ENCODE data around the gene PRR23E. TPM values are rescaled to one million over a fixed set of nuclear protein-coding genes. Genes with fewer than 3 reads are reported as not detected.

PRR23E gene
- total RNA-seq, 1 experiment from 2014 or later = not detected

DNA sequence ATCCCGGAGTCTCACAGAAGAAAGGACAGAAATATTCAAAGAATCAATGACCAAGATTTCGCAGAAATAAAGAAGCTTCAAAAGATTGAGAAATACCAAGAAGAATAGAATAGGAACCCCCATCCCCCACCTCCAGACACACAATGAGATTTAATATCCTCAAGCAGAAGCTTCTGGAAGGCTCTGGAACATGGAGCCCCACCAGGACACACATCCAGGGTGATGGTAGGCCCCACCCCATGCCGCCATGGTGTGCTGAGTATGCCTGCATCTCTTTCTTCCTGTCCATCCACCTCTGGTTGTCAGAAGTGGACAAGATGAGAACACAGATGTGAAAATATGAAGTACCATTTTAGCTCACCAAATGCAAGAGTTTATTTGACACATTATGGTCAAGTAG is 19.3 kb downstream of the PRR23E start:
- H4K20me1 ChIP-seq (ENCODE audit: insufficient read depth, low read depth, low read length) = no peaks in the 10 kb centered on the region
- no peaks in the 10 kb centered on the region for H3K36me3 ChIP-seq (ENCODE audit: insufficient read depth, low read length)
- no peak overlapping the region for H3K4me2 ChIP-seq (ENCODE audit: low read depth, low read length, poor library complexity, severe bottlenecking)
- no peak for DNase-seq
- no peak overlapping the region for H3K4me3 ChIP-seq (ENCODE audit: low read length)
- no peak overlapping the region for H3K9ac ChIP-seq (ENCODE audit: low read length)
- no peaks in the 10 kb centered on the region for H3K9me3 ChIP-seq (ENCODE audit: low read length)
- H3K79me2 ChIP-seq (ENCODE audit: low read length) = no peaks in the 10 kb centered on the region
- H2AFZ ChIP-seq (ENCODE audit: low read length) = no peak overlapping the region
- no peak overlapping the region for H3K27ac ChIP-seq (ENCODE audit: low read length)
- H3K9me2 ChIP-seq (replicated peaks; ENCODE audit: insufficient read depth, low read length) = no peaks in the 10 kb centered on the region
- 0 out of 2 replicates have a peak, but pooled peaks cover 3% of the 10 kb centered on the region for H3K4me1 ChIP-seq (ENCODE audit: low read length)
- no peaks in the 10 kb centered on the region for H3K27me3 ChIP-seq (ENCODE audit: low read length)

DNA sequence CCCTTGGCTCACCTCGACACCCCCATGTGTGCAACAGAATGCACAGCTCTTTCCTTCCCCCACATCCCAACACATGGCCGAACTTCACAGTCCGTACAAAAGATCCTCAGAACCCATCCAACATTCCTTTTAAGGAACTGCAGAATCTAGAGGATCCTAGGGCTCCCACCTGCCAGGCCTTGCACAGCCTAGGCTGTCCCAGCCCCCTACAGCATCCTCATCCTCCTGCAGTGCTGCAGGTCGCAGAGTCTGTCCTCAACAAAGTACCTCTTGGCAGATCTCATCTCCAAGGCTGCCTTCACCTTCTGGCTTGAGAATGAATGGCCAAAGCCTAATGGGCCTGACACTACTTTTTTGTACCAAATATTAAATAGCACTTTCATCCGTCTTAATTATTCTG is 19.8 kb downstream of the PRR23E start:
- Histone ChIP-seq H3K4me3 (ENCODE audit: low read length) (no peak overlapping the region), H3K79me2 (ENCODE audit: low read length) (no peaks in the 10 kb centered on the region), H2AFZ (ENCODE audit: low read length) (no peak overlapping the region), H3K9me3 (ENCODE audit: low read length) (no peaks in the 10 kb centered on the region), H3K9ac (ENCODE audit: low read length) (no peak overlapping the region), H3K36me3 (ENCODE audit: insufficient read depth, low read length) (no peaks in the 10 kb centered on the region), H3K4me2 (ENCODE audit: low read depth, low read length, poor library complexity, severe bottlenecking) (no peak overlapping the region), H3K27me3 (ENCODE audit: low read length) (no peaks in the 10 kb centered on the region), H4K20me1 (ENCODE audit: insufficient read depth, low read depth, low read length) (no peaks in the 10 kb centered on the region), H3K9me2 (replicated peaks; ENCODE audit: insufficient read depth, low read length) (no peaks in the 10 kb centered on the region), H3K27ac (ENCODE audit: low read length) (no peak overlapping the region), H3K4me1 (ENCODE audit: low read length) (0 out of 2 replicates have a peak, but pooled peaks cover 3% of the 10 kb centered on the region)
- no peak for DNase-seq

DNA sequence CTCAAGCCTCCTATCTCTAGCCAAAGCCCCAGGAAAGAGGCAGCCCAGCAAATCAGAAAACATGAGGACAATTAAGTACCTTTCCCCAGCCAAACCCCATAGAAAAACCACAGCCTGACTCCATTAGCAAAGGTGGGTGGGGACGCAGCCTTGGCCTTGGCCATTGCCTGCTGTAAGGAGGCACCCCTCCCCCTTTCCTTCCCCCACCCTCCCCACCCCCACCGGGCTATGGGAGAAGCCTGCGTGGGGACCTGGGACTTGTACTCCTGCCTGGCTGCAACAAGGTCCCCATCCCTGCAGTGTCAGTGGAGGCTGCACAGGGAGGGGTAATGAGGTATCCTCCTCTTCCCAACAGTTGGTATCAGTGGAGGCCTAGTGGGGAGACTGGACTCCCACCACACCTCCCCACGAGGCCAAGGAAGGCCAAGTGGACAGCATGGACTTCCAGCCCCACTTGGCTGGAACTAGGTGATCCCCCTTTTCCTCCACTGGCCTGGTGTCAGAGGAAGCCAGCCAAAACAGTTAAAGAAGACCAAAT is 20.5 kb downstream of the PRR23E start:
- Histone ChIP-seq H3K4me2 (ENCODE audit: low read depth, low read length, poor library complexity, severe bottlenecking) (no peak overlapping the region), H3K9me3 (ENCODE audit: low read length) (no peaks in the 10 kb centered on the region), H4K20me1 (ENCODE audit: insufficient read depth, low read depth, low read length) (no peaks in the 10 kb centered on the region), H3K9ac (ENCODE audit: low read length) (no peak overlapping the region), H2AFZ (ENCODE audit: low read length) (no peak overlapping the region), H3K4me1 (ENCODE audit: low read length) (0 out of 2 replicates have a peak, but pooled peaks cover 3% of the 10 kb centered on the region), H3K79me2 (ENCODE audit: low read length) (no peaks in the 10 kb centered on the region), H3K9me2 (replicated peaks; ENCODE audit: insufficient read depth, low read length) (no peaks in the 10 kb centered on the region), H3K4me3 (ENCODE audit: low read length) (no peak overlapping the region), H3K27me3 (ENCODE audit: low read length) (no peaks in the 10 kb centered on the region), H3K27ac (ENCODE audit: low read length) (no peak overlapping the region), H3K36me3 (ENCODE audit: insufficient read depth, low read length) (no peaks in the 10 kb centered on the region)
- no peak for DNase-seq

DNA sequence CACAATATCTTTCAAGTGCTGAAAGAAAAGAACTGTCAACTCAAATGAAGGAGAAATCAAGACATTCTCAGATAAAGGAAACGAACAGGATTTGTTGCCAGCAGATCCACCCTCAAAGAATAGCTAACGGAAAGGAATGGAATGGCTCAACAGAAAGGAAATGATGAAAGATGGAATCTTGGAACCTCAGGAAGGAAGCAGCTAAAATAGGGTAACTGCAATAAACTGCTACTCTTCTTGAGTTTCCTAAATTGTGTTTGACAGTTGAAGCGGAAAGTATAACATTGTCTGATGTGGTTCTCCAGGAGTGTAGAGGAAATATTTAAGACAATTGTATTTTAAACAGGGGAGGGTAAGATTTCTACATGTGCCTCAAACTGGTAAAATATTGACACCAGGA is 22.0 kb downstream of the PRR23E start:
- no peaks in the 10 kb centered on the region for H3K9me2 ChIP-seq (replicated peaks; ENCODE audit: insufficient read depth, low read length)
- H3K9me3 ChIP-seq (ENCODE audit: low read length) = no peaks in the 10 kb centered on the region
- no peak overlapping the region for H3K4me3 ChIP-seq (ENCODE audit: low read length)
- no peak overlapping the region for H3K9ac ChIP-seq (ENCODE audit: low read length)
- no peaks in the 10 kb centered on the region for H4K20me1 ChIP-seq (ENCODE audit: insufficient read depth, low read depth, low read length)
- no peak overlapping the region for H2AFZ ChIP-seq (ENCODE audit: low read length)
- no peak overlapping the region for H3K27ac ChIP-seq (ENCODE audit: low read length)
- H3K4me2 ChIP-seq (ENCODE audit: low read depth, low read length, poor library complexity, severe bottlenecking) = no peak overlapping the region
- H3K79me2 ChIP-seq (ENCODE audit: low read length) = no peaks in the 10 kb centered on the region
- H3K4me1 ChIP-seq (ENCODE audit: low read length) = 0 out of 2 replicates have a peak, but pooled peaks cover 3% of the 10 kb centered on the region
- DNase-seq = no peak
- no peaks in the 10 kb centered on the region for H3K27me3 ChIP-seq (ENCODE audit: low read length)
- H3K36me3 ChIP-seq (ENCODE audit: insufficient read depth, low read length) = no peaks in the 10 kb centered on the region

DNA sequence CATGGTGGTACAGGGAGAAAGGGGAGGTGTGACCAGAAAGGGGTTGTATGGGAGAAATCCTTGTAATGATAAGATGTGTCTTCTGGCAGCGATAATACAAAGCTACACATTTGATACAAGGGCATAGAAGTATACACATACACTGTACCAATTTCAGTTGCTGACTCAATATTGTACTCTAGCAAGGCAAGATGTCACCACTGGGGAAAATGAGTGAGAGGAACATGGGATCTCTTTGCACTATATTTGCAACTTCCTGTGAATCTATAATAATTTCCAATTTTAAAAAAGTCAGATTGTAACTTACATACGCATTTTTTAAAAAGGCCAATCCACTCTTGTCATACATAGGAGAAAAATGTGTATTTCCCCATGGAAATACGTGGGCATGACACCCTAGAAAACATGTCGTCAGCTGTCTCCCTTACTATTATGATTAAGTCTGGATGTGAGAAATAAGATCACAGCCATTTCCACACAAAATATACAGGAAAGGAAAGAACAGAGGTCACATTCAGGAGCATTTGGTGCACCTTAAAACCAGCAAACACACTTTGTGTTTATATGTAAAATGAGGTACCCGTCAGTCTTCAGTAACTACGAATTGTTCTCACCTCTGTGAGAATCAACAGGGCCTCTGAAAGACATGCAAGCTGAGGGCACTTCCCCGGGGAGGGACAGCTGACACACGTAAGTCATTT is 22.9 kb downstream of the PRR23E start:
- no peaks in the 10 kb centered on the region for H3K9me3 ChIP-seq (ENCODE audit: low read length)
- no peaks in the 10 kb centered on the region for H3K27me3 ChIP-seq (ENCODE audit: low read length)
- DNase-seq = no peak

DNA sequence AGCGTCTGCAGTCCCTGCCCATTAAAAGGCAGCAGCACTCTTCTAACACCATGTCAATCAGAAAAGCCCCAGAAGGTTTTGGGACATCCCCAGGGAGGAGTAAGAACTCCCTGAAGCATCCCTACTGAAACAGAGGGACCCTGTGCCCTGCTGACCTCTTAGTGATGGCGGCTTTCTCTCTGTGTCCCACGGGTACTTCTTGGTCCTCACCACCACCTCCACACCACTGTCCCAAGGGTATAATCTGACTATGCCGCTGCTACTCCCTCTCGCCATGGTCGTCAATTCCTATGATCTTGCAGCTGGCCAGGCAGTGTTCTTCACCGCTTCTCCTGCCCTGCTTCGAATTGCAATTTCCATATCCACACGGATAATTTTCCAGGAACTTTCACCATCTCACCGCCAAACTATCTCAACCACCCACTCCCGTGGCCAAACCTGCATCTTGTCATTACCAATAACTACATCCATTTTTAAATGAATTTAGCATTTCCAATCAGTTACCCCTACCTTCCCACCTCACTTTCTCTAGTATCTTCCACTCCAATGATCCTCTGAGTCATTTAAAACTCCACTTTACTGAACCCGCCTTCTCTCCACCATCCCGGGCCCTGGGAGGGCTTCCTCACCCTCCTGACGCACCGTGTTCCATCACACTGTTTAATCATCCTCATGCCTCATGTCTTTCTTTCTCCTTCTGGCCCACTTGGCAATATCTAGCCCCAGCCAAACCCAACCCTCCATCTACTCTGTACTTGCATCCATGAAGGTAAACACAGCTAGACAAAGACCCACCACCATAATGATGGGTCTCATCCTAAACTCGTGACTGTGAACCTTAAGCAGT is 23.7 kb downstream of the PRR23E start:
- Histone ChIP-seq H4K20me1 (ENCODE audit: insufficient read depth, low read depth, low read length) (no peaks in the 10 kb centered on the region), H3K27ac (ENCODE audit: low read length) (no peak overlapping the region), H3K9ac (ENCODE audit: low read length) (no peak overlapping the region), H3K27me3 (ENCODE audit: low read length) (no peaks in the 10 kb centered on the region), H3K4me3 (ENCODE audit: low read length) (no peak overlapping the region), H3K79me2 (ENCODE audit: low read length) (no peaks in the 10 kb centered on the region), H2AFZ (ENCODE audit: low read length) (no peak overlapping the region), H3K36me3 (ENCODE audit: insufficient read depth, low read length) (no peaks in the 10 kb centered on the region), H3K9me3 (ENCODE audit: low read length) (no peaks in the 10 kb centered on the region), H3K4me2 (ENCODE audit: low read depth, low read length, poor library complexity, severe bottlenecking) (no peak overlapping the region), H3K9me2 (replicated peaks; ENCODE audit: insufficient read depth, low read length) (no peaks in the 10 kb centered on the region), H3K4me1 (ENCODE audit: low read length) (0 out of 2 replicates have a peak, but pooled peaks cover 3% of the 10 kb centered on the region)
- no peak for DNase-seq

More for the DNA sequence above, 22.9 kb downstream of the PRR23E start:
- H4K20me1 ChIP-seq (ENCODE audit: insufficient read depth, low read depth, low read length) = no peaks in the 10 kb centered on the region
- H3K4me1 ChIP-seq (ENCODE audit: low read length) = 0 out of 2 replicates have a peak, but pooled peaks cover 3% of the 10 kb centered on the region
- no peak overlapping the region for H3K4me2 ChIP-seq (ENCODE audit: low read depth, low read length, poor library complexity, severe bottlenecking)
- no peaks in the 10 kb centered on the region for H3K79me2 ChIP-seq (ENCODE audit: low read length)
- no peak overlapping the region for H3K4me3 ChIP-seq (ENCODE audit: low read length)
- H3K36me3 ChIP-seq (ENCODE audit: insufficient read depth, low read length) = no peaks in the 10 kb centered on the region
- no peak overlapping the region for H2AFZ ChIP-seq (ENCODE audit: low read length)
- no peak overlapping the region for H3K9ac ChIP-seq (ENCODE audit: low read length)
- no peaks in the 10 kb centered on the region for H3K9me2 ChIP-seq (replicated peaks; ENCODE audit: insufficient read depth, low read length)
- no peak overlapping the region for H3K27ac ChIP-seq (ENCODE audit: low read length)

DNA sequence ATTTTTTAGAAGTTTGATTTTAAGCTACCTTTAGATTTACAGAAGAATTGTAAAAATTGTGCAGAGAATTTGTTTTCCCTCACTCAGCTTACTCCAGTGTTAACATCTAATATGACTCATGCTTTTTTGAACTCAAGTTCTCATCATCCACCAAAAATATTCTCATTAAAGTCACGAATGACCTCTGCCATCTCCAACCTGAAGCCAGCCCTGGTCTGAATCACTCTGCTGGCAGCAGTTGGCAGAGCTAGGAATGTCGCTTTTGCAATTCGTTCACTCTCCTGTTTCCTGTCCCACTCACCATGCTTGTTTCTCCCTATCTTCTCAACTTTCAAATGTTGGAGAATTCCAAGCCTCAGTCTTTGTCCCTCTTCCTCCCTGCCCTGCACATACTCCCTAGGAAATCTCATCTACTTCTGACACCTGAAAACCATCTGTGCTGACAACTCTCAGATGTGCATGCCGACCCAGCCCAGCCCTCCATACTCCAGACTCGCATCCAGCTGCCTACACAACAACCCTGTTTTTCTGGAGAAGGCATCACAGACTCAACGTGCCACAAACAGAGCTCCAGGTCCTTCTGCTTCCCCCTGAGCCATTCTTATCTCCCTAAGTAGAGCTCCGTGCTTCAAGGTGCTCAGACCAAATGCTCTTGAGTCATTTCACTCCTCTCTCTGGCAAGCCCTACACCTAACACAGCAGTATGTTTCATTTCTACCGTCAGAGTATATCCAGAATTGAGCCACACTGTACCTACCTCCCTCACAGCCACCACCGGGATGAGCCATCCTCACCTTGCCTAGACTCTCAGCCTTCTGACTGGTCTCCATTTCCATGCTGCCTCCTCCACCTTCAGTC is 24.9 kb downstream of the PRR23E start:
- H3K4me1 ChIP-seq (ENCODE audit: low read length) = 0 out of 2 replicates have a peak, but pooled peaks cover 3% of the 10 kb centered on the region
- no peak overlapping the region for H3K27ac ChIP-seq (ENCODE audit: low read length)
- no peak for DNase-seq
- H3K27me3 ChIP-seq (ENCODE audit: low read length) = no peaks in the 10 kb centered on the region
- no peak overlapping the region for H3K4me2 ChIP-seq (ENCODE audit: low read depth, low read length, poor library complexity, severe bottlenecking)
- no peak overlapping the region for H2AFZ ChIP-seq (ENCODE audit: low read length)
- no peaks in the 10 kb centered on the region for H3K79me2 ChIP-seq (ENCODE audit: low read length)
- no peaks in the 10 kb centered on the region for H3K9me2 ChIP-seq (replicated peaks; ENCODE audit: insufficient read depth, low read length)
- H3K36me3 ChIP-seq (ENCODE audit: insufficient read depth, low read length) = no peaks in the 10 kb centered on the region
- no peak overlapping the region for H3K4me3 ChIP-seq (ENCODE audit: low read length)
- H3K9me3 ChIP-seq (ENCODE audit: low read length) = no peaks in the 10 kb centered on the region
- H3K9ac ChIP-seq (ENCODE audit: low read length) = no peak overlapping the region
- no peaks in the 10 kb centered on the region for H4K20me1 ChIP-seq (ENCODE audit: insufficient read depth, low read depth, low read length)
